Activated CD8-positive, alpha-beta memory T cell treated with anti-CD3 and anti-CD28 coated beads, Interleukin-2, amount 50 U/mL, for 1 hour (primary cell): ENCODE data around the gene SLC16A4.
"Not testable (repeated sequence)": the region's sequence is repeated elsewhere in the genome, so short reads cannot be mapped to it uniquely, and the experiment has no call there.

Experiments
- DNase-seq: peaks from one replicate; pipeline ENCODE4 v3.0.0-alpha.2; 2020; ENCODE audit errors: extremely low read depth

SLC16A4 gene

DNA sequence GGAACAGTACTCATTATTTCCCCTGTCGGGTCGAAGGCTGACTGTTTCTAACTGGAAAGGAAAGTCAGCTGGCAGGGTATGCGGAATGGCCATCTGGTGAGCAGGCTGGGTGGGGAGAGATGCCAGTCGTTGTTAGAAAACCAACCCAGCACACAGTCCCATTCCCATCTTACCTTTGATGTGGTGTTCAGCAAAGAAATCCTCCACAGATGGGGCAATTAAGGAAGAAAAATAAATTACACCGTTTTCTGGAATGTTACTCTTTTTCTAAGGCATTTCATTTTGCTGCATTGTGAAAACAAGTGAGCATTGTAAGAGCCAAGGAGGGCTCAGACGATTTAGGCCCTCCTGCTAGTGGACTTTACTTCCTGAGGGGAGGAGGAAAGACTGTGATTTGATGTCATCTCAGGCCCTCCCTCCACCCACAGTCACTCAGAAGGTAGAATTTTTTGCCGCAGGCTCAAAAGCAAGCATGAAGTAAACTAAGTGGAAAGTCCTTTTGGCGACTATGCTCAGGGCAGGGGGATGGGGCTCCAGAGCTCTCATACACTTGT lies at the start of gene SLC16A4:
Gene SLC16A4 (minus strand): TSS at position 335 of the 554 bp plus-strand sequence. CDS start 1,703 bp downstream, outside the sequence.
- DNase-seq: no peak

DNA sequence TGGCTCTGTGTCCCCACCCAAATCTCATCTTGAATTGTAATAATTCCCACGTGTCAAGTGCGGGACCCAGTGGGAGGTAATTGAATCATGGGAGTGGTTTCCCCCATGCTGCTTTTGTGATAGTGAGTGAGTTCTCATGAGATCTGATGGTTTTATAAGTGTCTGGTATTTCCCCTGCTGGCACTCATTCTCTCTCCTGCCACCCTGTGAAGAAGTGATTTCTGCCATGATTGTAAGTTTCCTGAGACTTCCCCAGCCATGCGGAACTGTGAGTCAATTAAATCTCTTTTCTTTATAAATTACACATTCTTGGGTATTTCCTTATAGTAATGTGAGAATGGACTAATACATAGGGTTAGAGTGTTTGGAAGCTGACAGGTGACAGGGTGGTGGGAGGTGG lies 49.0 kb upstream of the SLC16A4 start:
- not testable (repeated sequence) for DNase-seq

DNA sequence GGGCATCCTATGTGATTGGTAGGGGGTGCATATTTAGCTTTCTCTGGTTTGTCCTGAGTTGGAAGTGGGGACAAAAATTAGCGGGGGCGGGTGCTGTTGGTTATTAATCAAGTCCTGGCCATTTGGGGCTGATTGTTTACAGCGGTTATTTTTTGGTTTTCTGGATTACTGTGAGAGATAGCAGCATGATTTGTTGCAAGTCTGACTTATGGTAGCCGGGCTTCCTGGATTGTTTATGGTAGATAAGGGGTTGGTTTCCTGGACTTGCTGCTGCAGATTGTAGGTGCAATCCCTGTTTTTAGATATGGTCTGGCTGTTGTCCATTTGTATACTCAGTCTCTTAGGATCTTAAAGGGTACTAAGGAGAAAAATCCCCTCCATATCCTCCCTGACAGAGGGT lies 48.1 kb upstream of the SLC16A4 start:
- DNase-seq: no peak

DNA sequence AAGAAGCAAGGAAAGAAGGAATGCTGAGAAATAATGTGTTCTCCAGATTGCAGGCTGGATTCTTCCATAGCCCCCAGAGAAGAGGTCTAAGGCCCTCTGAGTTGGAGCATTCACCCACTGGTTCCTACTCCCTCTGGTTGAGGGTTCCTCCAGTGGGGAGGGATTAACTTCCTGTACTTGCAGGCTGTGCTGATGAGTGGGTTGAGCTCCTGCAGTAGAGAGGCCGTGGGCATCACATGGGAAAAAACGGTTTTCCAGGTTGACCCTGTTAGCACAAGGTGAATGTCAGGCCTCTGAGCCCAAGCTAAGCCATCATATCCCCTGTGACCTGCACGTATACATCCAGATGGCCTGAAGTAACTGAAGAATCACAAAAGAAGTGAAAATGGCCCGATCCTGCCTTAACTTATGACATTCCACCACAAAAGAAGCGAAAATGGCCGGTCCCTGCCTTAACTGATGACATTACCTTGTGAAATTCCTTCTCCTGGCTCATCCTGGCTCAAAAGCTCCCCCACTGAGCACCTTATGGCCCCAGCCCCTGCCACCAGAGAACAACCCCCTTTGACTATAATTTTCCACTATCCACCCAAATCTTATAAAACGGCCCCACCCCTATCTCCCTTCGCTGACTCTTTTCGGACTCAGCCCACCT lies 46.9 kb upstream of the SLC16A4 start:
- not testable (repeated sequence) for DNase-seq

DNA sequence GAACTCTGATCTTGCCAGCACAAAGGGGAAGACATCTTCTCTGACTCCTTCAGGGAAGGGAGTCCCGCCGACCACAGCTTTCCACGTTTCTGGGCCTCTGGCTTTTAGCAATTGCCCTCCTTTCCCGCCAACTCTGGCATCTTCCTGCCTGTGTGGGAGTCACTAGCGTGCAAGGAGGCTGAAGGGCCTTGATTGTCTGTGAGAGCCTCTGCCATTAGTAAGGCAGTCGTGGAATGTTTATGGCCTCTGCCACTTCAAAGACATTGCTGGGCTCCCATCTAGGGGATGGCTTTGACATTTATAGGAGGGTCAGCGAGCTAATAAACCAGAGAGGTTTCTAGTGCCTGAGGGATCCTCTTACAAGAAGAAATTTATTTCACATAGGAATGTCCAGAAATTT lies 45.8 kb upstream of the SLC16A4 start:
- no peak for DNase-seq

DNA sequence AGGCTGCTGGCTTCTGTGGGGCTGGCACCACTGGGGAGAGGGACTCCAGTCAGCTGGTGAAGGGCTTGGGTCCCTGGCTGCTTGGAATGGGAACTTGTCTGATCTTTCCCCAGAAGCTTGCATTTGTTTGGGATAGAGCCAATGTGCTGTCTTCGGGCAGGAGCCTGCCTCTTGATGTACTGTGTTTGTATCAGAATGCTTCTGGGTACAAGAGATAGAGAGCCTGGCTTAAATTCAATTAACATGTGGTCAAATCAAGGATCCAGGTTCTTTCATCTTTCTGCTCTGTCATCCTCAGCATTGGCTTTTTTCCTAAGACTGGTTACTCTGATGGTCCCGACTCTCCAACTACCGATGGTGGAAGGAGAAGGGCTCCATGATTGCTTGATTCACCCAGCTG lies 44.1 kb upstream of the SLC16A4 start:
- DNase-seq: no peak

DNA sequence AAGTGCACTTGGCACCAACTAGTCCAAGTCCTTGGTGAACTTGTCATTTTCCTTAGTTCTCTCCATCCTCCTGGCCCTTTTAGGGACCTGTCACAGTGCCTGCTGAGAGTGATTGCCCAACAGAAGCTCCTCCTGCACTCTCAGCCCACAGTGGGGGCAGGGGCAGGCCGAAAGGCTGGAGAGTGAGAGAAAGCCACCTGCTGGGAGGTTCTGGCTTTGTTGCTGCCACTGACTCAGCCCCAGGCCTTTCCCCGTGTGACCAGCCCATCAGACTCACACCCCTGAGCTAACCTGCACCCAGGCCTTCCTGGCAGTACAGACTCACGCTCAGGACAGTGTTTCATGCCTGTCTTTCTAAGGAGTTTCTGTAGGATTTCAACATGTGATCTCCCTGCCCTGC lies 43.0 kb upstream of the SLC16A4 start:
- DNase-seq: no peak

DNA sequence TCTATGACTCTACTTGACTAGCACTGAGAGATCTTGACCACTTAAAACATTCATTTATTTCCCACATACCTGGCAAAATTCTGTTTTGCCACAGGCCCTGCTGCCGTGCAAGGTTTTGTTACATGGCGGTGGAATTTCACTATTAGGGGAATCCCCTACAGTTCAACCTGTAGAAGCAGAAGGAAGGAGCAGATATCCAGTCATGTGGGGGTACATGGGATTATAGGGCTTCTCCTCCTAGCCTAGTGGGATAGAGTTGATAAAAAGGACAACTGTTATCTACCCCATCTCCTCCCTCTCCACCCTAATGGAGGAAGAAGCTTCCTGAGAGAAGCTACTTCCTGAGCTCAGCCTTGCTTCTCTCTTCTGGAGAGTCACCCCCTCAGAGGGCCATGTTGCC lies 42.4 kb upstream of the SLC16A4 start:
- DNase-seq: no peak

DNA sequence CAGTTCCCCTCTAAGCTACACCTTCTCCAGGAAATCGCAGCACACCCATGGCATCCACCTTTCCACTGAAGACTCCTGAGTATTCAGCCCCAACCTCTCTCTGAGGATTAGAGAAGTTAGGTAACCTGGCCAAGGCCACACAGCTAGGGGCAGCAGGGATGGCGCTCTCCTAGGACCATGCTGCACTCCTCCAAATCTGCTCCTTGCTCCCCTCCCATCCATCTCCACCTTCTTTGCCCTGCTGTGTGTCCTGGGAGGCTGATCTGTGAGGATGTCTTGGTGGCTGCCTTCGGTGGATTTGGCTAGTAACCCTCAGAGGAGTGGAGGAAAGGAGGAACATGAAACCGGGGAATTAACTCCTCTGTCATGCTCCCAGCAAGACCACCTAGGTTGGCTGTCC lies 40.1 kb upstream of the SLC16A4 start:
- DNase-seq: no peak

DNA sequence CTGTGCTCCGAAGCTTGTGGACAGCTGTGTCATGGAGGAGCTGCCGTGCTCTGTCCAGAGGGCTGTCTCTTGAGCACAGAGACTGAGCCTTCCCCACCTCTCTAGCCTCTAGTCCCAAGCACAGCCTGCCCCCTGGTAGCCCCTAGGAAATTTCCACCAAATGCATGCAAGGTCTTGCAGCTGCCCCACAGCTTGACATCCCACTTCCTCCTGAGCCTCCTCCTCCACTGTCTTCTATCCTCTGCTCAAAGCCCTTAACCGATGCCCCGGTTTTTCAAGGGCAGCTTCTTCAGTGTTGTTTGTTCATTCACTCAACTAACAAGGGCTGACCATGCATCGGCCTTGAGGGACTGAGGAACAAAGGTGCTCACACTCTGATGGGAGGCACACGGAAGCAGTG lies 39.5 kb upstream of the SLC16A4 start:
- DNase-seq: no peak

DNA sequence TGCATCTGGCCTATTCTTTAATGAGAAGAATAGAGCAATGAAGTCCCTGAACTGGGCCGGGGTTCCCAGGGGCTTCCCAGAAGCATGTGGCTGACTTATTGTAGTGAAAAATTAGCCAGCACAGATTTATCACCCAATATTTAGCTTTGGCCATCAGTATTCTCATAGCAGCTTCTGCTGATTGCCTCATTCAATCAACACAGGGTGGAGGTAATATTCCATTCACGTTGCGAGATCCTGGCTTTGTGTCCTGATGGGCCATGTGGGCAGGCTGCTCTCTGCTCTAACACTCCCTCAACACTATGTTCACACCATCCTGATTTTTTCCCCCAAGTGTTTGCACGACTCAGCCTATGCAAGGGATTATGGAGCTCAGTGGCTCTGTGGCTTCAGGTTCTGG lies 38.1 kb upstream of the SLC16A4 start:
- DNase-seq: no peak

DNA sequence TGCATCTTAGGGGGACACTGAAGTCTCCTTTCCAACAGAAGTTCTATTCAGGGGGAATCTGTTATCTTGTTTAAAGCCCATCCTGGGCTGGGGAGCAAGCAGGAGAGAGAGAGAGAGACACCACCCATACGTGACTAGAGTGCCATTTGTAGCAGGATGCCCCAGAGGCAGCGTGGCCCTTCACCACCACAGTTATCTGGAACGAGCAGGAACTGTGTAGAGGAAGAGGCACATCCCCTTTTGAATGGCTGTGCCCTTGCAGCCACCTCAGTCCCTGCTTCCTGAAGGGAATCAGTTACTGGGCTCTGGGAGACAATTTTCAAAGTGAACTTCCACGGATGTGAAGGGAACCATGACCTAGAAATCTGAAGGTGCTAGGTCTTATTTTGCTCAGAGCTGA lies 36.0 kb upstream of the SLC16A4 start:
- no peak for DNase-seq

DNA sequence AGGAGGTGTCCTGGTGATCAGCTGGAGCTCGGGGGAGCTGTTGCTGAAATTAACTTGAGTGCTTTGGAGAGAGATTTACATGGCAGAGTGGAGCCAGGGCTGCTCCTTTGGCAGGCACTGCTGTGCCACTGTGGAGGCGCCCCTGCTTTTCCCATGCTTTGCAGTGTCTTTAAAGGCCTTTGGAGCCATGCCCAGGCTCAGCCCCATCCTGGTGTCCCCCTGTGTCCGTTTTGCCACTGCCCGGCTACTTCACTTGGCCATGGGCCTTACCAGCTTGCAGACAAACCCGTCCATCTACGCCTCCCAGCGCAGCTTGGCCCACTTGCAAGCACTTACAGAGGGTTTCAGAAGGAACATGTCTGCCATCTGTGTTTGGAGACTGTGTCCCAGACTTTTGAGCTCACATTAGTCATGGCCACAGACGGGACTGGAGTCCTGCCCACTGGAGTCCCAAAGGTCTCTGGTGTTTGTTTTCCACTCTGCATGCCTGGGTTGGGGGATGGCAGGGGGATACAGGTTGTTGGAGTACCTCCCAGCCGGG lies 34.9 kb upstream of the SLC16A4 start:
- no peak for DNase-seq

DNA sequence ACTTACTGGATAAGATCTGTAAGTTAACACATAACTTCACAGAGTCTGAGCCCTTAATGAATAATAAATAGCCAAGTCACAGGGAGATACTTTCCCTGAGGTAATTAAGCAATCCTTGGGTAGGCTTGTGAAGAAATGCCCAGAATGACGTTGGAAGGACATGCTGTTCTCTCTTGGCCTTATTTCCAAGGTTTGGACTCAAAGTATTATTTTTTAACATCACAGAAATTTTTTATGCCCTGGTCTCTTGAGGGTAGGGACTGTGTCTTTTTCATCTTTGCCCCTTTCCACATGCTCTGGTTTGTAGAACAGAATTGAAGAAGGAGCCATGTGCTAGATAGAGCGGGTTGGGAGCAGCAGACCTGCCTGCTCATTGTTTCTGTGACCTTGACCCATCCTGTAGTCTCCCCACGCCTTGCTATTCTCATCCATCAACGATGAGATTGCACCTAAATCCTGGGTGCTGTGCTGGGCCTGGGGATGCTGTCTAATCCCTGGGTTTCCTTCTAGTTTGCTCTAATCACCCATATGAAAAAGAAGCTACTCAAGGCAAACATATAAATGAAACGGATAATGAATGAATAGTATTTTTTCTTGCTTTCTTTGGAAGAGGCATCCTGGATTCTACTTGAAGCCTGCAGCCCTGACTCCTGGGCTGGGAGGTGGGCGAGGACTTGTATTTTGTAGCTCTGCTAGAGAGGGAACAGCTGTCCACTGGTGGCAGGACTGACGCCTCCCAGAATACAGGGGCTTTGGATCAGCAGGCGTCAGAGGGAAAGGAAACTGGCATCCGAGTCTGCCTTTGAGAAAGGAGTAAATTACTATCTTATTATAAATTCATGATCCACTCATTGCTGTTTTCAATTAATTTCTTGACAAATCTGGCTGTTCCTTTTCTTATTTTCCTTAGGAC lies 34.1 kb upstream of the SLC16A4 start:
- DNase-seq: no peak

DNA sequence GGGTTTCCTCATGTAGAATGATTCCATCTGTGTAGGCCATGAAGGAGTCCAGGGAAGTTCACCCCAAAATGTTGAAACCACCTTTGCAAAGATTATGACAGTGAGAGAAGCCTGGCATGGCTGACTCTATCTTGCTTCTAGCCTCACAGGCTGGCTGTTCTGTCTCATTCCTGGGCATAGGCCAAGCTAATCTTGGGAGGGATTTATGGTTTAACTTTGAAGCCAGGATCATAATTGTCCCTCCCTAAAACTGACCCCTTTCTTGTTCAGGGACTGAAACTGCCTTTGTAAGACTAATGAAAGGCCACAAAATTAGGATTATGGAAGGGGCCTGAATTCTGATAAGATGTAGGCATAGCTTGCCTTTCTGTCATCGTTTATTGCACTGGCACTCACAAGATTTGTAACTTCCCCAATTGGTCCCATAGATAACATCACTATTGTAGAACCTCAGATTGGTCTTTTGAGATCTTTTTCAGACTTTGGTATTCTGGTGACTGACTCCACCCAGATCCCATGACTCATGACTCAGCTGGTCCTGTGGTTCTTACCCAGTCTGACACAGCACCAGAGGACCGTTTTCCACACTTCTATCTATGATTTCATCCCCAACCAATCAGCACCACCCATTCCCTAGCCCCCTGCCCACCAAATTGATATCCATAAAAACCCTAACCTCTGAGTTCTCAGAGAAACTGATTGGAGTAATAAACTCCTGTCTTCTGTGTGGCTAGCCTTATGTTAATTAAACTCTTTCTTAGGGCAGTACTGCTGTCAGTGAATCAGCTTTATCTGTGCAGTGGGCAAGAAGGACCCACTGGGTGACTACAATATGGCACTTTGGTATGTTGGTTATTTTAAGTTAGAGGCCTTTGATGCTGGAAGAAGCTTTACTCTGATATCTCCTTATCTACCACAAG lies 30.3 kb upstream of the SLC16A4 start:
- no peak for DNase-seq

DNA sequence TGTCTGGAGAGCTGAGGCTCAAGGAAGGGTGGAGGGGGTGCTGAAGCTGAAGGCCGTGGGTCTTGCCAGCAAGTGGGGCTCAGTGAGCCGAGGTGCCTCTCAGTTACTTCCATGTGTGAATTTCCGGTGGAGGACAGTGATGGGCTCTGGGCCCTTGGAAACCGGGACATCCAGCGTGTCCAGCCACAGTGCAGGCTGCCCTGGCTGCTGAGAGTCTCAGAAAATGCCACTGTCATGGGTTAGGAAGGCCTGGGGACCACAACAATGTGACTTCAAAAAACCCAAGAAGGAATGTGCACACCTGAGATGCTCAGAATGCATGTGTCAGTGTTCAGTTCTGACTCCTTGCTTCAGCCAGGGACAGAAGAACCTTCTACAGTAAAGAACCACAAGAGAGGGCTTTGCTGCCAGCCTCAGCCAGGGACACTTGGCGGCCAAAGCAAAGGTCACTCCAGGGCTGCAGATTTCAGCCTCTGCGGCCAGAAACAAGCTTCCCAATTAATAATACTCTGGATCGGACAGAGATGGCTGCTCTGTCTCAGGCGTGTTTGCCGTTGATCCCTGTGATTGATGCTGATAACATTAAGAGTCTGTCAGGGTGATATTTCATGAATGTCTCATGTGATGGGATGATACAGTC lies 29.3 kb upstream of the SLC16A4 start:
- no peak for DNase-seq

DNA sequence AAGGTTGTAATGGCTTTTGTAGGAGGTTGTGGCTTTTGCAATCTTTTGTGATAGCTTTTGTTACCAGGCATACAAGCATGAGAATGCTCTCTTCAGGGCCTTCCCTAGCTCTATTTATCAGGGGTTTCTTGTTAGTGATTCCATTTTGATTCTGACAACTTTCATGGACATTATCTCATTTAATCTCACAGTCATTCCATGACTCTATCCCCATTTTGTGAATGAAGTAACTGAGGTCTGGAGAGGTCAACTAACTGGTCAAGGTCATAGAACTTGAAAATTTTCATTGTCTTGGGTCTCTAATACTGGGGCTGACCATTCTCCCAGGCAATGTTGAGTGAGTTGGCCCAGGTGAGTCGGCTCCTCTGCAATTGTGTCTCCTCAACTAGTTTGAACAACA lies 27.9 kb upstream of the SLC16A4 start:
- no peak for DNase-seq

DNA sequence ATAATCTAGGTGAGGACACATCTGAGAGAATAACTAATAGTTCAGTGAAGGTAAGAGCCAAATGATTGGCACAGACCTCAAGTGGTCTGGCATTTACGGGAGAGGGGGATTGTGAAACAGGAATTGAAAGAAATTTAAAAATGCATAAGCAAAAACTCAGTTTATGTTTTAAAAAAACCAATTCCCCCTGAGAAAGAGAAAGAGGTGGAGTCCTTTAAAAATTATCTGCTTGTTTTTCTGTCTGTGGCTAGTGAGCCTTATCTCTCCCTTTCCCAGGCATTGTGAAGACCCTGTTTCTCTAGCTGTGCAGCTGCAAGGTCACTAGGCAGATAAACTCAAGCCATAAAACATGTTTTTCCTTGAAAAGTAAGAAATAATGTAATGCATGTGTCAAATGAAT lies 22.2 kb upstream of the SLC16A4 start:
- not testable (repeated sequence) for DNase-seq

DNA sequence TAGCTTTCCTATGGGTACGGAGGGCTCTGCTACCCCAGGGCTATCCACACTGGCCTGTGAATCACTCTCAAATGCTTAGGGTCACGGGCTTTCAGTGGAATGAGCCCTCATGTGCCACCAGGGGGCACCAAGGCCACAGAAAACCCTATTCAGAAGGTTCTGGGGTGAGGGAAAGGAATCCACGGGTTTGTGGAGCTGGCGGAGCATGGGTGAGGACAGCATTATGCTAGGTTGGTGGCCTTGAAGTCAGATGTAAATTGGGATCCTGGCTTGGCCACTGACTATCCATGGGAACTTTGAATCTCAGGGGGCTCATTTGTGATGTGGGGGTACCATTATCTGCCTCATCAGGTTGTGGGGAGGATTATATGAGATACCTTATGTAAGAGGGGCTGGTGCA lies 21.8 kb upstream of the SLC16A4 start:
- DNase-seq: no peak

DNA sequence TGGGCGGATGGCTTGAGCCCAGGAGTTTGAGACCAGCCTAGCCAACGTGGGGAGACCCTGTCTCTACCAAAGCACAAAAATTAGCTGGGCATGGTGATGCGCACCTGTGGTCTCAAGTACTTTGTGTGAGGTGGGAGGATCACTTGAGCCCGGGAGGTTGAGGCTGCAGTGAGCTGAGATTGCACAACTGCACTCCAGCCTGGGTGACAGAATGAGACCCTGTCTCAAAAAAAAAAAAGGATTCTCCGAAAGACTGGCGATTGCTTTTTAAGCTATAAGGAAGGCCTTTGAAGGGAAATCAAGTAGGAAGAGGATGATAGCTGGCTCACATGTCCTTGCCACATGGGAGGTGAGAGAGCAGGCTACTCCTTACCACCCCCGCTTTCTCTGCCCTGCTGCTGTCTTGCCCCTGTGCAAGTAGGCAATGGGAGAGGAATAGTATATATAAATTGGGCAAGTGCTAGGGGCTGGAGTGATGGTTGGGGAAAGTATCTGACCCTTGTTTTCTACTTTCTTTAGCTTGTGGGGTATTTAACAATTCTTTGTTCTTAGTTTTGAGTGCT lies 20.4 kb upstream of the SLC16A4 start:
- DNase-seq: no peak

DNA sequence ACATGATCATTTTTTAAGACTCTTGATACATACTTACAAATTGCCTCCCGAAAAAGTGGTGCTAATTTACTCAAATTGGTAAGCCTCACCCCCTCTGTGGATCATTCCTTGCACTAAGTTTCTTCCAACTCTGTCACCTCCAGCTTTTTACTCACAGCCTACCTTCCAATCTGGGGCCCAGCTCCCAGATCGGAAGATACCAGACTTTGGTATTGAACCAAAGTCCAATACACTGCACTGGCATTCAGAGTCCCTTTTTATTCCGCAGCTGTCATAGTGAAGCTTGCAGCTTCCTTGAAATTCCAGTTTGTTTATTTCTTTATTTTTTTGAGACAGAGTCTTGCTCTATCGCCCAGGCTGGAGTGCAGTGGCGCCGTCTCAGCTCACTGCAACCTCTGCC lies 18.5 kb upstream of the SLC16A4 start:
- no peak for DNase-seq
